NT2/D1 (cell line): Measurements from ENCODE around the gene SPOCK1.

Source experiments
- DNase-seq: peaks from one replicate; pipeline ENCODE4 v3.0.0-alpha.2; 2011; ENCODE audit warnings: low read depth, low spot score
- H3K27me3 ChIP-seq: 2 replicates; pipeline ENCODE4 v1.6.0; 2011; ENCODE audit warnings: mild to moderate bottlenecking; ENCODE audit not compliant: insufficient read length, insufficient read depth
- H3K36me3 ChIP-seq: 2 replicates; pipeline ENCODE4 v1.6.1; 2011; ENCODE audit warnings: mild to moderate bottlenecking, low read length, mixed read lengths; ENCODE audit not compliant: insufficient read depth, insufficient read length
- H3K4me1 ChIP-seq: 2 replicates; pipeline ENCODE4 v1.5.1; 2011; ENCODE audit not compliant: insufficient read depth, insufficient read length
- H3K4me3 ChIP-seq: 2 replicates; pipeline ENCODE4 v1.5.1; 2011; ENCODE audit warnings: low read depth; ENCODE audit not compliant: insufficient read length
- H3K9ac ChIP-seq: 2 replicates; pipeline ENCODE4 v1.6.0; 2011; ENCODE audit warnings: low read depth; ENCODE audit not compliant: insufficient read length
- H3K9me3 ChIP-seq: 2 replicates; pipeline ENCODE4 v1.5.1; 2011; ENCODE audit warnings: mild to moderate bottlenecking, low read length; ENCODE audit not compliant: insufficient read depth
- SUZ12 ChIP-seq: IDR thresholded peaks from 2 replicates; pipeline ENCODE4 v1.6.1; 2011; ENCODE audit not compliant: insufficient read length, insufficient read depth; ENCODE audit errors: extremely low read depth
- YY1 ChIP-seq: IDR thresholded peaks from 2 replicates; pipeline ENCODE4 v1.6.1; 2011; ENCODE audit not compliant: insufficient read length, insufficient read depth
- ZNF274 ChIP-seq: IDR thresholded peaks from 2 replicates; pipeline ENCODE4 v1.6.1; 2011; ENCODE audit warnings: mild to moderate bottlenecking, low read depth, low read length

The SPOCK1 gene

DNA sequence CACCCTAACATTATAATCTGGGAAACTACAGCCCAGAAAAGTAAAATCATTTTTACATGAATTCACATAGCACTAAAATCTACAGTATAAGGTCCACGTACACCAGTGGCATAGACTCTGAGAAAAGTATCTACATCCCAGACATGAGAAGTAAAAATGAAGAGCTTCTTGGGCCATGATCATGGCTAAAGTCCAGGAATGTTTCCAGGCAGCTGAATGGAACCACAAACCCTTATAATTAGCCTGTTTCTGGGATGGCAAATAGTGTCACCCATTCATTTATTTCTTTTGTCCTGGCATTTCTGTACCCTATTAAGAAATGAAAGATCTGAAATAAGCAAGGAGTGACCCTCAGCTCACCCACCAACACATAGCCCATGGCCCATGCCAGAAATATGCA, 217.9 kb downstream of the SPOCK1 start:
- DNase-seq, result no peak
- no peak for TF ChIP-seq ZNF274
- TF ChIP-seq SUZ12, result no peak
- no peak for TF ChIP-seq YY1
- H3K9ac ChIP-seq, result no peak overlapping the region
- H3K9me3 ChIP-seq, result no peaks in the 10 kb centered on the region
- H3K36me3 ChIP-seq, result no peaks in the 10 kb centered on the region
- H3K4me3 ChIP-seq, result no peak overlapping the region
- no peaks in the 10 kb centered on the region for H3K4me1 ChIP-seq
- H3K27me3 ChIP-seq, result no peaks in the 10 kb centered on the region

DNA sequence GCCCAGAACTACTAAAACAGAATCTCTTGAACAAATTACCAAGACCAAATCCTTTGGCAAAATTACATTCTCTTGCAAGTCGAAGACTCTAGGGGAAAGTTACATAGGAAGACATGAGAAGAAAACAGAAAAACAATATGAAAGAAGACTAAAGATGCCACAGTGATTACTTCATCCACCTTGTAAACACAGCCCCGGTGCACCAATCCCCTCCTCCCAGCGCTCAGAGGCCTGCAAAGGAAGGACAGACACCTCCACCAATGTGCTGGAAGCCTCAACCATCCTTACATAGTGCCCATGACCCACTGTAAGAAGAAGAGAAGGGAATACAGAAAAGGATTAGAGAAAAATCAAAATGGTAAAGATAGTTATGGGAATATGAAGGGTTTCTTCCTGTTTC, 218.5 kb downstream of the SPOCK1 start:
- Histone ChIP-seq H3K36me3 (no peaks in the 10 kb centered on the region), H3K9ac (no peak overlapping the region), H3K9me3 (no peaks in the 10 kb centered on the region), H3K4me3 (no peak overlapping the region), H3K27me3 (no peaks in the 10 kb centered on the region), H3K4me1 (no peaks in the 10 kb centered on the region)
- no peak for TF ChIP-seq YY1
- peak; percentile 5 for DNase-seq

DNA sequence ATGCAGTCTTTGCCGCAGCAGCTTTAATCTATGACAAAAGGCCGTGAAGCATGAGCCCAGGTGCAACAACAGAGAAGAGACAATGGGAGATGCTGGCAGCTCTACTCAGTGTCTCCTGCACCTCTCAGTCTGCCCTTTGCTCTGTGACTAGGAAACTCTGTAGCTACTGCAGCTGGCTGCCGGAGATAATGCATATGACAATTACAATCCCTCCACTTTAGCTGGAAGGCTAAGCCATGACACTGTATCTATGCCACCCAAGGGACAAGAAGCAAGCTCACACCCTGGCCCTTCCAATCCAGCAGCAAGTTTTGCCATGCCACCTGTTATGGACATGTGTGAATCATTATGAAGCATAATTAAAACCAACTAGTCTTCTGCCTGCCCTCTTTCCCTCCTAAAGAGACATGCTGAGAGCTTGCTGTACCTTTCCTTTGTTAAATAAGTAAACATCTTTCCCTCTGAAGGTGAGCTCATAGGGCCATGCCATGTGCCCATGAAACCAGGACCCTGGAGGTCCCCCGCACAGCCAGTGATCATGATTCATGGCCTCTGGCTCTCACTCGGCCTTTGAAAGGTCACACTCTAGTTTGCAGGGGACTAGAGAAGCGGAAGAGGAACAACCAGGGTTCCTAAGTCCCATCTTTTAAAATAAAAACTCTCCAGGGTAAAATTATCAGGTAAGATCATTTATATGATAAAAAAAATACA, 219.4 kb downstream of the SPOCK1 start:
- TF ChIP-seq ZNF274 (no peak), SUZ12 (no peak), YY1 (no peak)
- no peak overlapping the region for H3K9ac ChIP-seq
- DNase-seq, result no peak
- no peaks in the 10 kb centered on the region for H3K27me3 ChIP-seq
- H3K4me1 ChIP-seq, result no peaks in the 10 kb centered on the region
- no peak overlapping the region for H3K4me3 ChIP-seq
- H3K36me3 ChIP-seq, result no peaks in the 10 kb centered on the region
- no peaks in the 10 kb centered on the region for H3K9me3 ChIP-seq

DNA sequence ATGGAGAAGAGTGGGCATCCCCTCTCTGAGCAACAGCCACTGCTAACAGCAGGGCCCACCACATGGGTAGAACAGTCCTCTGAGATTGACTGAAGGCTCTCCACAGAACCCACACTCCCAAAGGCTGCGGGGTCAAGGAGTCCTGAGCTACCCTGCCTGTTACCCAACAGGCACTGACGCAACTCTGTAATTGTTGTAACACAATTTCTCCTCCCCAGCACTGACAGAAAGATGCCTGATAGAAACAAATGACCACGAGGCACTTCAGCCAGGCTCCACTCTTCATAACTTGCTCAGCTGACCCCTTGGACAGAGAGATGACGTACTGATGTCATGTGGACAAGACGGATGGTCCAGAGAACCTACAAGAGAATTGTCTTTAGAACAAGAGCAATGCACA, 220.7 kb downstream of the SPOCK1 start:
- no peak overlapping the region for H3K9ac ChIP-seq
- TF ChIP-seq SUZ12 (no peak), YY1 (no peak), ZNF274 (no peak)

DNA sequence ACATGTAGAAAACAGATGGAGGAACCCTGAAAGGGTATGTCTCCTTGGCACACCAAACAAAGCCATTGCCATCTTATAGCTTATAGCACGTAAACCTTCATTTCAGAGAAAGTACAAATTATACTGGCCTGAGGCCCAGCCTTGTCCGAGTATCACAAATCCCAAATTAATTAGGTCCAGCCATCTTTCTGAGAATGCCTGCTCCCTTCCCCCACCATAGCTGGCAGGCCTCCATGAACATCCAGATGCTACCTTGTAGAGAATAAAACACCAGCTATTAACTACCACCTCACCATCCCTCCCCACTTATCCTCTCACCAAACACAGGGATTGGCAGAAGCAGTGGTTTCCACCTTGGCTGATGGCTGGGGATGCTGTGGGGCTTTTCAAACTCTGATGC, 224.0 kb downstream of the SPOCK1 start:
- H3K27me3 ChIP-seq, result no peaks in the 10 kb centered on the region
- TF ChIP-seq ZNF274 (no peak), SUZ12 (no peak), YY1 (no peak)
- DNase-seq, result no peak
- H3K4me1 ChIP-seq, result no peaks in the 10 kb centered on the region
- no peak overlapping the region for H3K4me3 ChIP-seq
- H3K9me3 ChIP-seq, result no peaks in the 10 kb centered on the region
- no peak overlapping the region for H3K9ac ChIP-seq
- H3K36me3 ChIP-seq, result no peaks in the 10 kb centered on the region

More for the DNA sequence above, 220.7 kb downstream of the SPOCK1 start:
- Histone ChIP-seq H3K9me3 (no peaks in the 10 kb centered on the region), H3K27me3 (no peaks in the 10 kb centered on the region), H3K4me1 (no peaks in the 10 kb centered on the region), H3K4me3 (no peak overlapping the region), H3K36me3 (no peaks in the 10 kb centered on the region)
- DNase-seq, result no peak

DNA sequence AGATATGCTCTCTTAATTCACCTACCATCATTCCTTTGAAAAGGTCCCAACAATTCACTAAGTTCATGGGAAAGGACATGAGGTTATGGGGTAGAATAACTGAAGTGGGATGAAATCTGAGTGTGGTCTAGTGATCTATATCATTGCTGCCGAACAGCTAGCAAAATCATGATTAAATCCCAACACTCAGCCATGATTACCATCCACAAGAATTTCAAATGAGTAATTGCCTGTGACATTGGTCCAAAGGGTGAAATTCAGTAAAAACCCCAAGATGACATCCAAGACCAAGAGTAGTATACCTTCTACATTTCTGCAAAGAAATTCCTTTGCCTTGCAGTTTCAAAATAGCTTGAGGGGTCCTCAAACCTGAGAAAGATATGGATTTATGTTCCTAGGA, 225.6 kb downstream of the SPOCK1 start:
- Histone ChIP-seq H3K4me3 (no peak overlapping the region), H3K27me3 (no peaks in the 10 kb centered on the region), H3K9ac (no peak overlapping the region), H3K4me1 (no peaks in the 10 kb centered on the region), H3K9me3 (no peaks in the 10 kb centered on the region), H3K36me3 (no peaks in the 10 kb centered on the region)
- no peak for TF ChIP-seq SUZ12
- no peak for TF ChIP-seq YY1
- TF ChIP-seq ZNF274, result no peak
- no peak for DNase-seq

DNA sequence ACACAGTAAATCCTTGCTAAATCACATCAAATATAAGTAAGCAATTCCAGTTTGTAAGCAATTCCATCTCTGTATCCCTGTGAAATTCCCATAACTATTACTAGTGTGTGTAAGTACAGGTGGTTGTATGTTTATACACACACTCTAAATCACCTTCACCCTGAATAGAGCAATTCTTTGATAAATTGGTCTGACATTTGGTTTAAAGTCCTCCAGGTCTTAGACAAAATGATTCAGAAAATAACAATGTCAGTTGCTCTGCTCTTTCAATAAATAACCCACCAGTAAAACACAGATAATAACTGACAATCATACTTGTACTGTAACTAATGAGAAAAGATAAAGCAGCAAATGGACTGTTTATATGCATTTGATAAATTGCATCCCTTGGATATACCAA, 226.3 kb downstream of the SPOCK1 start:
- Histone ChIP-seq H3K27me3 (no peaks in the 10 kb centered on the region), H3K9me3 (no peaks in the 10 kb centered on the region), H3K4me3 (no peak overlapping the region), H3K9ac (no peak overlapping the region), H3K36me3 (no peaks in the 10 kb centered on the region), H3K4me1 (no peaks in the 10 kb centered on the region)
- TF ChIP-seq YY1 (no peak), SUZ12 (no peak), ZNF274 (no peak)
- no peak for DNase-seq

DNA sequence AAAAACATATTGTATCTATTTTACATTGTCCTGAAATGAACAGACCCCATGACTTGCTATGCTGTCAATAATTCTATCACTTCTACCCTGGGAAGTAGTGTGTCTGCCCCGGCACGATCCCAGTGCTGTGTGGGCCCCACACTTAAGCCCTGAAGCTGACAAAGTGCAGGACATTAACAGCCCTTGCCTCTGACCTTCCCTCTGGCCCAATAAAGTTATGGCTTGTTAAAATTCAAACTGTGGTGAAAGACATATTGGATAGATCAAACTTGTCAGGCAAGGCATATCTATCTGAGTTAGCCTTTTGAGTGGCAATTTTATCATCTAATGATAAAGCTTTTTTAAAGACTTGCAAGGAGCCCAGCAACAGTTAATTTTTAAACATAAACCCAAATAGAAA, 229.2 kb downstream of the SPOCK1 start:
- no peaks in the 10 kb centered on the region for H3K9me3 ChIP-seq
- H3K4me3 ChIP-seq, result no peak overlapping the region
- TF ChIP-seq ZNF274, result no peak
- no peak for TF ChIP-seq YY1
- no peak for TF ChIP-seq SUZ12
- no peak overlapping the region for H3K9ac ChIP-seq
- H3K36me3 ChIP-seq, result no peaks in the 10 kb centered on the region
- no peak for DNase-seq
- H3K4me1 ChIP-seq, result no peaks in the 10 kb centered on the region
- no peaks in the 10 kb centered on the region for H3K27me3 ChIP-seq
